HepG2 (cell line): ENCODE measurements around the gene CD9. TPM values are rescaled to one million over a fixed set of nuclear protein-coding genes. Genes with fewer than 3 reads are reported as not detected.

ENCODE experiments used
- ARNT2 ChIP-seq: sonication (generic); formaldehyde crosslinking; IDR thresholded peaks from 2 replicates; pipeline ENCODE4 v1.8.0; 2022; ENCODE audit warnings: mild to moderate bottlenecking, low read depth, missing genetic modification reagents, moderate library complexity
- ASH2L ChIP-seq: fragments of 300-600, 200-600 bp; sonication (generic); IDR thresholded peaks from 2 replicates; pipeline ENCODE4 v1.7.0; 2017; ENCODE audit warnings: low read depth, mild to moderate bottlenecking, moderate library complexity, mixed read lengths, low read length; ENCODE audit not compliant: insufficient read length
- CEBPB ChIP-seq: IDR thresholded peaks from 2 replicates; pipeline ENCODE4 v1.6.1; 2011; ENCODE audit warnings: low read depth, low read length, improper control_type of control experiment, borderline replicate concordance
- HOXA5 ChIP-seq: sonication (generic); formaldehyde crosslinking; IDR thresholded peaks from 2 replicates; pipeline ENCODE4 v1.4.0; 2020; ENCODE audit warnings: missing genetic modification reagents
- NFIC ChIP-seq: IDR thresholded peaks from 2 replicates; pipeline ENCODE4 v1.6.1; 2012; ENCODE audit warnings: mild to moderate bottlenecking, low read length, inconsistent platforms
- NR2F6 ChIP-seq, 2 experiments: IDR thresholded peaks; 2 replicates each; pipeline ENCODE4 v1.6.1; 2016; ENCODE audit warnings: antibody characterized with exemption in 1 of 2, mild to moderate bottlenecking in 1 of 2
- PHF20 ChIP-seq: sonication (generic); formaldehyde crosslinking; IDR thresholded peaks from 2 replicates; pipeline ENCODE4 v1.5.0; 2020; ENCODE audit warnings: mild to moderate bottlenecking, missing genetic modification reagents
- PHF21A ChIP-seq: sonication (generic); formaldehyde crosslinking; IDR thresholded peaks from 2 replicates; pipeline ENCODE4 v1.5.0; 2020; ENCODE audit warnings: mild to moderate bottlenecking, missing genetic modification reagents
- SP1 ChIP-seq, 2 experiments: fragments of 450-650 bp in 1 of 2; sonication (generic) in 1 of 2; formaldehyde crosslinking in 1 of 2; IDR thresholded peaks; 2 replicates each; pipeline versions ENCODE4 v1.4.0 to v1.6.1; 2016 to 2020; ENCODE audit warnings: missing genetic modification reagents in 1 of 2
- YY1 ChIP-seq: IDR thresholded peaks from 2 replicates; pipeline ENCODE4 v1.6.1; 2011; ENCODE audit warnings: low read length, low read depth, moderate library complexity, mild to moderate bottlenecking; ENCODE audit not compliant: insufficient read depth, insufficient replicate concordance
- ZBTB38 ChIP-seq: sonication (generic); formaldehyde crosslinking; IDR thresholded peaks from 2 replicates; pipeline ENCODE4 v1.5.1; 2020; ENCODE audit warnings: mild to moderate bottlenecking, missing genetic modification reagents
- ZNF12 ChIP-seq: sonication (generic); formaldehyde crosslinking; IDR thresholded peaks from 2 replicates; pipeline ENCODE4 v1.5.0; 2020; ENCODE audit warnings: missing genetic modification reagents
- ZNF607 ChIP-seq: sonication (generic); formaldehyde crosslinking; IDR thresholded peaks from 2 replicates; pipeline ENCODE4 v1.5.1; 2020; ENCODE audit warnings: missing genetic modification reagents, mild to moderate bottlenecking, borderline replicate concordance
- ZNF678 ChIP-seq: sonication (generic); formaldehyde crosslinking; IDR thresholded peaks from 2 replicates; pipeline ENCODE4 v1.4.0; 2020; ENCODE audit warnings: mild to moderate bottlenecking, missing genetic modification reagents
- ZNF772 ChIP-seq: sonication (generic); formaldehyde crosslinking; IDR thresholded peaks from 2 replicates; pipeline ENCODE4 v1.5.0; 2020; ENCODE audit warnings: mild to moderate bottlenecking, missing genetic modification reagents
- ZNF776 ChIP-seq: sonication (generic); formaldehyde crosslinking; IDR thresholded peaks from 2 replicates; pipeline ENCODE4 v1.4.0; 2020; ENCODE audit warnings: mild to moderate bottlenecking, missing genetic modification reagents
- ZSCAN9 ChIP-seq: IDR thresholded peaks from 2 replicates; pipeline ENCODE4 v1.6.1; 2016; ENCODE audit warnings: borderline replicate concordance
- polyA plus RNA-seq, 8 experiments: library from polyadenylated mRNA; depleted of rRNA in 3 of 8; stranded (reverse) in 7 of 8; unstranded in 1 of 8; fragments of >200 nt; fragmentation: Illumina TruSeq in 4 of 8; extraction: Trizol in 4 of 8; gene quantifications; 2 replicates each; pipeline versions ENCODE4 v1.2.1 to v1.2.3, GENCODE V29; 2011 to 2016; ENCODE audit warnings: low read depth in 4 of 8, missing spikeins in 1 of 8, mixed read lengths in 1 of 8; ENCODE audit not compliant: insufficient read depth in 1 of 8
- total RNA-seq, 5 experiments: library from RNA; depleted of rRNA; stranded (reverse); fragments of >200 nt; fragmentation: Illumina TruSeq; extraction: Trizol; gene quantifications; 2 replicates each; pipeline ENCODE4 v1.2.3, GENCODE V29; 2016; ENCODE audit warnings: low read depth in 1 of 5
- TF ChIP-seq, protein P1 (sequence below): sonication (generic); formaldehyde crosslinking; IDR thresholded peaks from 2 replicates; pipeline ENCODE4 v1.9.0; 2021; ENCODE audit warnings: missing genetic modification reagents, mild to moderate bottlenecking, borderline replicate concordance
- TF ChIP-seq, protein P2 (sequence below): fragments of 450-650 bp; IDR thresholded peaks from 2 replicates; pipeline ENCODE4 v1.6.1; 2017
- TF ChIP-seq, protein P3 (sequence below): conservative IDR thresholded peaks from 2 replicates; pipeline ENCODE4 v1.6.1; 2018; ENCODE audit warnings: missing genetic modification reagents

CD9 gene
- total and polyA plus RNA-seq, 2 of the 13 experiments (the other 11 are each of a cell fraction or from before 2014, with no cell fraction given): 5.8 to 38.3 TPM

DNA sequence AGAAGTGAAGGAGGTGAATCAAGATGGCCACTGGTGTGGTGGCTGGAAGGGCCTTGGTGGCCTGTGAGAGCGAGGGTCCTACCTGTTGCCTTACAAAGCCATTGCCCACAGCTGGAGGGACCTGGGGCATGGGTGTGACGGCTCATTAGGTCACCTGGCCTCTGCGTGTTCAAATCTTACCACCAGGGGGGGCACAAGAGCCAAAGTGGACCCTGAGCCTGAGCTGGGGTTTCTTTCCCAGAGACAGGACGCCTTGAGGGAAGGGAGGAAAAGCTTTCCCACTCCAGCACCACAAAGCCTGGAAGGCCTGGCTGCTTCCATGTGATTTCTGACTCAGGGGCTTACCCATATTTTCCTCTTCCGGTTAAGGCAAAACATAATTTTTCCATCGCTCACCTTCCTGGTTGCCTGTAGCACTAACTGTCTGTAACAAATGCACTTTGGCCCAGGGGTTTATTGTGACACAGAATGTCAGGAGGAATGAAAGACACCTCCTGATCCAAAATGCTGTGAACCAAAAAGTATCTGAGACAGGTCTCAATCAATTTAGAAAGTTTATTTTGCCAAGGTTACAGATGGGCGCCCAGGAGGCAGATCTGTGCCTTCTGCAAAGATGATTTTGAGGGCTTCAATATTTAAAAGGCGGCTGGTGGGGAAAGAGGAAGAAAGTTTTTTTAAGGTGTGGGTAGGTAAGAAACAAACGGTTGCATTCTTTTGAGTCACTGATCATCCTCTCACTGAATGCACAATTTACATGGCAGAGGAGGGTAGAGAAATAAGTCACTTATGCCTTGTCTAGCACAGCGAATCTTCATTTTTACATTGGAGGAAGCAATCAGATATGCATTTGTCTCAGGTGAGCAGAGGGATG is 4.3 kb upstream of the CD9 start (continued):
- TF ChIP-seq, protein P1, sequence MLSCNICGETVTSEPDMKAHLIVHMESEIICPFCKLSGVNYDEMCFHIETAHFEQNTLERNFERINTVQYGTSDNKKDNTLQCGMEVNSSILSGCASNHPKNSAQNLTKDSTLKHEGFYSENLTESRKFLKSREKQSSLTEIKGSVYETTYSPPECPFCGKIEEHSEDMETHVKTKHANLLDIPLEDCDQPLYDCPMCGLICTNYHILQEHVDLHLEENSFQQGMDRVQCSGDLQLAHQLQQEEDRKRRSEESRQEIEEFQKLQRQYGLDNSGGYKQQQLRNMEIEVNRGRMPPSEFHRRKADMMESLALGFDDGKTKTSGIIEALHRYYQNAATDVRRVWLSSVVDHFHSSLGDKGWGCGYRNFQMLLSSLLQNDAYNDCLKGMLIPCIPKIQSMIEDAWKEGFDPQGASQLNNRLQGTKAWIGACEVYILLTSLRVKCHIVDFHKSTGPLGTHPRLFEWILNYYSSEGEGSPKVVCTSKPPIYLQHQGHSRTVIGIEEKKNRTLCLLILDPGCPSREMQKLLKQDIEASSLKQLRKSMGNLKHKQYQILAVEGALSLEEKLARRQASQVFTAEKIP (CRISPR knock-in tag): no peak
- TF ChIP-seq ZNF678 (CRISPR knock-in tag) (no peak), ZNF776 (CRISPR knock-in tag) (no peak), PHF21A (CRISPR knock-in tag) (0 out of 2 replicates have a peak, but pooled peaks have one; percentile 36), ZNF607 (CRISPR knock-in tag) (no peak), HOXA5 (CRISPR knock-in tag) (peak; percentile 67; the same call in 1 of the 2 replicates), ZSCAN9 (CRISPR knock-in tag) (no peak), NR2F6 (IDR thresholded peaks at IDR 0.05) (no peak), NR2F6 (CRISPR knock-in tag; IDR thresholded peaks at IDR 0.05) (peak; percentile 9; the same call in 1 of the 2 replicates), PHF20 (CRISPR knock-in tag) (no peak), NFIC (no peak), ZNF772 (CRISPR knock-in tag) (peak; percentile 24; the same call in 1 of the 2 replicates), ASH2L (peak; percentile 35), ZNF12 (CRISPR knock-in tag) (no peak), ZBTB38 (CRISPR knock-in tag) (no peak), ARNT2 (no peak), CEBPB (peak; percentile 40; the same call in 1 of the 2 replicates), YY1 (no peak), SP1 (IDR thresholded peaks at IDR 0.05) (no peak), SP1 (CRISPR knock-in tag; IDR thresholded peaks at IDR 0.05) (no peak)
- TF ChIP-seq, protein P2, sequence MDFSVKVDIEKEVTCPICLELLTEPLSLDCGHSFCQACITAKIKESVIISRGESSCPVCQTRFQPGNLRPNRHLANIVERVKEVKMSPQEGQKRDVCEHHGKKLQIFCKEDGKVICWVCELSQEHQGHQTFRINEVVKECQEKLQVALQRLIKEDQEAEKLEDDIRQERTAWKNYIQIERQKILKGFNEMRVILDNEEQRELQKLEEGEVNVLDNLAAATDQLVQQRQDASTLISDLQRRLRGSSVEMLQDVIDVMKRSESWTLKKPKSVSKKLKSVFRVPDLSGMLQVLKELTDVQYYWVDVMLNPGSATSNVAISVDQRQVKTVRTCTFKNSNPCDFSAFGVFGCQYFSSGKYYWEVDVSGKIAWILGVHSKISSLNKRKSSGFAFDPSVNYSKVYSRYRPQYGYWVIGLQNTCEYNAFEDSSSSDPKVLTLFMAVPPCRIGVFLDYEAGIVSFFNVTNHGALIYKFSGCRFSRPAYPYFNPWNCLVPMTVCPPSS: no peak
- TF ChIP-seq, protein P3, sequence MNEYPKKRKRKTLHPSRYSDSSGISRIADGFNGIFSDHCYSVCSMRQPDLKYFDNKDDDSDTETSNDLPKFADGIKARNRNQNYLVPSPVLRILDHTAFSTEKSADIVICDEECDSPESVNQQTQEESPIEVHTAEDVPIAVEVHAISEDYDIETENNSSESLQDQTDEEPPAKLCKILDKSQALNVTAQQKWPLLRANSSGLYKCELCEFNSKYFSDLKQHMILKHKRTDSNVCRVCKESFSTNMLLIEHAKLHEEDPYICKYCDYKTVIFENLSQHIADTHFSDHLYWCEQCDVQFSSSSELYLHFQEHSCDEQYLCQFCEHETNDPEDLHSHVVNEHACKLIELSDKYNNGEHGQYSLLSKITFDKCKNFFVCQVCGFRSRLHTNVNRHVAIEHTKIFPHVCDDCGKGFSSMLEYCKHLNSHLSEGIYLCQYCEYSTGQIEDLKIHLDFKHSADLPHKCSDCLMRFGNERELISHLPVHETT (CRISPR knock-in tag): no peak
